IMR-90 (cell line): ENCODE data around the gene ZNF35. TPM values are rescaled to one million over a fixed set of nuclear protein-coding genes. Genes with fewer than 3 reads are reported as not detected.

Experiments used
- ATAC-seq: fragments of 200-7000 bp; cut with Tn5 transposase; 2 replicates; pipeline ENCODE4 v1.9.1; 2020; ENCODE audit warnings: low read depth, mild to moderate bottlenecking, moderate library complexity
- BruUV-seq: library from RNA; stranded (reverse); fragments of 400-500 nt; replicated peaks from 2 replicates; lab custom pipeline; 2021; lab: Mats Ljungman, UMichigan
- CTCF ChIA-PET: fragments of 300-600 bp; formaldehyde crosslinking; extraction: SDS; loops from one replicate; lab custom pipeline; 2021; ENCODE audit warnings: antibody characterized with exemption; lab: Yijun Ruan, JAX
- POLR2A ChIA-PET: fragments of 300-600 bp; sonication (Branson Sonifier 250); formaldehyde crosslinking; loops from one replicate; lab custom pipeline; 2022; ENCODE audit warnings: antibody characterized with exemption; ENCODE audit not compliant: unreplicated experiment; lab: Charles Lee
- DNase-seq: peaks from one replicate; pipeline ENCODE4 v3.0.0; 2013
- H2AFZ ChIP-seq: replicated peaks from 2 replicates; pipeline ENCODE3; 2013; ENCODE audit warnings: low read length, mild to moderate bottlenecking; ENCODE audit not compliant: poor library complexity
- H2AK5ac ChIP-seq: 2 replicates; pipeline ENCODE4 v1.6.1; 2013; ENCODE audit warnings: low read depth, low read length, inconsistent platforms
- H2AK9ac ChIP-seq: replicated peaks from 2 replicates; pipeline ENCODE3; 2013; ENCODE audit warnings: mild to moderate bottlenecking, low read depth, low read length, moderate library complexity; ENCODE audit not compliant: poor library complexity
- H2BK120ac ChIP-seq: 2 replicates; pipeline ENCODE4 v1.6.1; 2013; ENCODE audit warnings: low read depth, low read length, inconsistent platforms
- H2BK15ac ChIP-seq: 3 replicates; pipeline ENCODE4 v1.6.1; 2013; ENCODE audit warnings: low read depth, low read length, inconsistent platforms
- H2BK20ac ChIP-seq: 2 replicates; pipeline ENCODE4 v1.6.1; 2013; ENCODE audit warnings: low read depth, mild to moderate bottlenecking, inconsistent platforms, low read length, moderate library complexity
- H2BK5ac ChIP-seq: 2 replicates; pipeline ENCODE4 v1.6.1; 2013; ENCODE audit warnings: mild to moderate bottlenecking, low read depth, low read length, inconsistent platforms; ENCODE audit not compliant: poor library complexity, severe bottlenecking
- H3K14ac ChIP-seq: replicated peaks from 2 replicates; pipeline ENCODE4 v1.6.1; 2013; ENCODE audit warnings: low read depth, low read length, inconsistent platforms
- H3K18ac ChIP-seq: 2 replicates; pipeline ENCODE4 v1.6.1; 2013; ENCODE audit warnings: low read depth, low read length, control low read depth
- H3K23ac ChIP-seq: 2 replicates; pipeline ENCODE4 v1.6.1; 2013; ENCODE audit warnings: low read depth, low read length, inconsistent platforms
- H3K27ac ChIP-seq: 2 replicates; pipeline ENCODE4 v1.5.1; 2013; ENCODE audit warnings: mild to moderate bottlenecking, control low read depth, low read length; ENCODE audit not compliant: insufficient read depth
- H3K27me3 ChIP-seq: 2 replicates; pipeline ENCODE4 v1.6.1; 2013; ENCODE audit warnings: low read length; ENCODE audit not compliant: control insufficient read depth, insufficient read depth
- H3K36me3 ChIP-seq: 2 replicates; pipeline ENCODE4 v1.6.1; 2013; ENCODE audit warnings: low read length, mixed read lengths; ENCODE audit not compliant: control insufficient read depth, insufficient read depth
- H3K4ac ChIP-seq: 2 replicates; pipeline ENCODE4 v1.6.1; 2013; ENCODE audit warnings: low read depth, low read length, inconsistent platforms
- H3K4me1 ChIP-seq: 2 replicates; pipeline ENCODE4 v1.6.1; 2013; ENCODE audit warnings: low read length, mixed read lengths; ENCODE audit not compliant: control insufficient read depth, insufficient read depth
- H3K4me2 ChIP-seq: 2 replicates; pipeline ENCODE4 v1.6.1; 2013; ENCODE audit warnings: low read depth, mild to moderate bottlenecking, control low read depth, low read length, moderate library complexity
- H3K4me3 ChIP-seq: 2 replicates; pipeline ENCODE4 v1.5.1; 2013; ENCODE audit warnings: low read depth, mild to moderate bottlenecking, control low read depth, low read length, moderate library complexity; ENCODE audit not compliant: insufficient read depth
- H3K56ac ChIP-seq: 2 replicates; pipeline ENCODE4 v1.6.1; 2013; ENCODE audit warnings: low read length, inconsistent platforms; ENCODE audit not compliant: insufficient read depth; ENCODE audit errors: extremely low read depth
- H3K79me1 ChIP-seq, 2 experiments: 2 replicates each; pipeline ENCODE4 v1.6.1; 2013; ENCODE audit warnings: low read length in 2 of 2, inconsistent platforms in 1 of 2, low read depth in 1 of 2
- H3K9ac ChIP-seq: 2 replicates; pipeline ENCODE4 v1.6.1; 2013; ENCODE audit warnings: low read depth, low read length, control low read depth
- H3K9me1 ChIP-seq: 2 replicates; pipeline ENCODE4 v1.6.1; 2013; ENCODE audit warnings: low read length, inconsistent platforms; ENCODE audit not compliant: insufficient read depth
- H3K9me3 ChIP-seq: 2 replicates; pipeline ENCODE4 v1.6.1; 2013; ENCODE audit warnings: low read length; ENCODE audit not compliant: control insufficient read depth, insufficient read depth
- H4K20me1 ChIP-seq: 2 replicates; pipeline ENCODE4 v1.6.1; 2013; ENCODE audit warnings: low read length, inconsistent platforms; ENCODE audit not compliant: insufficient read depth
- H4K5ac ChIP-seq: 2 replicates; pipeline ENCODE4 v1.6.1; 2013; ENCODE audit warnings: mild to moderate bottlenecking, low read depth, low read length, control low read depth
- H4K8ac ChIP-seq, 2 experiments: 2 replicates each; pipeline ENCODE4 v1.6.1; 2013; ENCODE audit warnings: low read depth in 2 of 2, low read length in 2 of 2, control low read depth in 1 of 2, inconsistent platforms in 1 of 2
- H4K91ac ChIP-seq: 2 replicates; pipeline ENCODE4 v1.6.1; 2013; ENCODE audit warnings: low read depth, low read length, inconsistent platforms; ENCODE audit not compliant: insufficient read depth
- BHLHE40 ChIP-seq: fragments of 150-350 bp; IDR thresholded peaks from 2 replicates; pipeline ENCODE4 v1.6.1; 2016; ENCODE audit warnings: mild to moderate bottlenecking, low read depth, low read length
- CEBPB ChIP-seq: IDR thresholded peaks from 2 replicates; pipeline ENCODE4 v1.6.1; 2012; ENCODE audit warnings: low read depth, low read length, improper control_type of control experiment
- CHD1 ChIP-seq: IDR thresholded peaks from 2 replicates; pipeline ENCODE4 v1.6.1; 2012; ENCODE audit warnings: low read depth, low read length, improper control_type of control experiment
- FOS ChIP-seq: fragments of 150-350 bp; IDR thresholded peaks from 2 replicates; pipeline ENCODE4 v1.6.1; 2016; ENCODE audit warnings: low read depth, low read length
- MAFK ChIP-seq: IDR thresholded peaks from 2 replicates; pipeline ENCODE4 v1.6.1; 2012; ENCODE audit warnings: low read depth, low read length, improper control_type of control experiment
- MAZ ChIP-seq: IDR thresholded peaks from 2 replicates; pipeline ENCODE4 v1.6.1; 2012; ENCODE audit warnings: low read depth, mild to moderate bottlenecking, low read length, improper control_type of control experiment, moderate library complexity, borderline replicate concordance
- MXI1 ChIP-seq: IDR thresholded peaks from 2 replicates; pipeline ENCODE4 v1.6.1; 2012; ENCODE audit warnings: low read depth, mild to moderate bottlenecking, low read length, moderate library complexity, borderline replicate concordance
- NFE2L2 ChIP-seq: fragments of 150-350 bp; IDR thresholded peaks from 2 replicates; pipeline ENCODE4 v1.6.1; 2016; ENCODE audit warnings: low read depth, mild to moderate bottlenecking, low read length
- POLR2A ChIP-seq: IDR thresholded peaks from 2 replicates; pipeline ENCODE4 v1.6.1; 2012; ENCODE audit warnings: mild to moderate bottlenecking, low read depth, low read length
- RAD21 ChIP-seq: IDR thresholded peaks from 2 replicates; pipeline ENCODE4 v1.6.1; 2012; ENCODE audit warnings: low read length, improper control_type of control experiment
- RCOR1 ChIP-seq: IDR thresholded peaks from 2 replicates; pipeline ENCODE4 v1.6.1; 2012; ENCODE audit warnings: mild to moderate bottlenecking, low read length, improper control_type of control experiment; ENCODE audit not compliant: insufficient replicate concordance
- RFX5 ChIP-seq: IDR thresholded peaks from 2 replicates; pipeline ENCODE4 v1.8.0; 2012; ENCODE audit warnings: low read depth, mild to moderate bottlenecking, low read length, moderate library complexity
- SMC3 ChIP-seq: fragments of 150-350 bp; IDR thresholded peaks from 2 replicates; pipeline ENCODE4 v1.6.1; 2016; ENCODE audit warnings: low read depth, mild to moderate bottlenecking, antibody characterized with exemption, low read length, moderate library complexity
- WGBS, 2 experiments: methylation state at CpG; one replicate each; pipeline versions ENCODE4 v1.1.5 to v1.1.7; 2013; ENCODE audit warnings: missing lambda C conversion rate in 2 of 2; ENCODE audit not compliant: insufficient read length in 1 of 2; ENCODE audit errors: extremely low coverage in 2 of 2; 5-methylcytosine and 5-hydroxymethylcytosine counted together
- dilution Hi-C: fragments of 300-500 bp; cut with HindIII; formaldehyde crosslinking; loops from one replicate; pipeline ENCODE4 v1.14.3; 2018; ENCODE audit warnings: low sequenced_read_pairs; ENCODE audit not compliant: unreplicated experiment
- in situ Hi-C: fragments of 300-500 bp; cut with MboI; formaldehyde crosslinking; loops from 3 replicates; pipeline ENCODE4 v1.14.3; 2019; ENCODE audit warnings: low sequenced_read_pairs, inconsistent platforms, mixed read lengths
- intact Hi-C: fragments of 100-400 bp; cut with micrococcal nuclease; formaldehyde crosslinking; loops from 2 replicates; pipeline ENCODE4 v1.10.0; 2022
- polyA plus RNA-seq, 3 experiments: library from polyadenylated mRNA; depleted of rRNA; stranded (reverse); fragments of >200 nt; gene quantifications; 2 replicates each; pipeline ENCODE4 v1.2.3, GENCODE V29; 2012; ENCODE audit warnings: low replicate concordance in 1 of 3
- total RNA-seq: library from RNA; depleted of rRNA; stranded (reverse); fragments of >200 nt; gene quantifications from 2 replicates; pipeline ENCODE4 v1.2.3, GENCODE V29; 2012
- TF ChIP-seq, protein P1 (sequence below): conservative IDR thresholded peaks from 2 replicates; pipeline ENCODE4 v1.5.1; 2012; ENCODE audit warnings: mild to moderate bottlenecking, low read depth, low read length, improper control_type of control experiment
- TF ChIP-seq, protein P2 (sequence below): fragments of 150-350 bp; IDR thresholded peaks from 2 replicates; pipeline ENCODE4 v1.6.1; 2016; ENCODE audit warnings: low read depth, mild to moderate bottlenecking, low read length, moderate library complexity, borderline replicate concordance
- TF ChIP-seq, protein P3 (sequence below): fragments of 150-350 bp; IDR thresholded peaks from 2 replicates; pipeline ENCODE4 v1.6.1; 2017; ENCODE audit warnings: mild to moderate bottlenecking, antibody characterized with exemption, low read length, low read depth

ZNF35 gene
- total and polyA plus RNA-seq, 2 of the 4 experiments (the other 2 are of a cell fraction), result 3.8 to 19.5 TPM

DNA sequence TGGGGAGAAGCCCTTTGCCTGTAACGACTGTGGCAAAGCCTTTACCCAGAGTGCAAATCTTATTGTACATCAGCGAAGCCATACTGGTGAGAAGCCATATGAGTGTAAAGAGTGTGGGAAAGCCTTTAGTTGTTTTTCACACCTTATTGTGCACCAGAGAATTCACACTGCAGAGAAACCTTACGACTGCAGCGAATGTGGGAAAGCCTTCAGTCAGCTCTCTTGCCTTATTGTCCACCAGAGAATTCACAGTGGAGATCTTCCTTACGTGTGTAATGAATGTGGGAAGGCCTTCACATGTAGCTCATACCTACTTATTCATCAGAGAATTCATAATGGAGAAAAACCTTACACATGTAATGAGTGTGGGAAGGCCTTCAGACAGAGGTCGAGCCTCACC is 10.9 kb downstream of the ZNF35 start:
- H2BK15ac ChIP-seq, result no peak overlapping the region
- POLR2A ChIA-PET, result no interaction called here
- no peak overlapping the region for H2BK20ac ChIP-seq
- no peaks in the 10 kb centered on the region for H3K27me3 ChIP-seq
- no peak overlapping the region for H3K4me3 ChIP-seq
- no peak overlapping the region for H3K27ac ChIP-seq
- H2AK9ac ChIP-seq, result no peak overlapping the region
- peaks cover 46% of the 10 kb centered on the region for H3K36me3 ChIP-seq
- H3K56ac ChIP-seq, result no peak overlapping the region
- H2BK120ac ChIP-seq, result no peak overlapping the region
- no peak for ATAC-seq
- H3K4me2 ChIP-seq, result no peak overlapping the region
- H3K14ac ChIP-seq, result no peak overlapping the region
- peaks cover 5 to 10% of the 10 kb centered on the region in 2 experiments for H3K79me1 ChIP-seq
- H4K5ac ChIP-seq, result no peak overlapping the region
- DNase-seq, result no peak
- CTCF ChIA-PET, result no interaction called here
- no peak overlapping the region for H3K9ac ChIP-seq
- dilution Hi-C loops, result no loop called here
- BruUV-seq, result no TSS peak
- H3K9me1 ChIP-seq, result no peaks in the 10 kb centered on the region
- no peaks in the 10 kb centered on the region for H4K20me1 ChIP-seq
- intact Hi-C loops, result no loop called here
- H2AK5ac ChIP-seq, result no peak overlapping the region
- no peak overlapping the region for H3K4ac ChIP-seq
- H3K23ac ChIP-seq, result no peak overlapping the region
- in situ Hi-C loops, result no loop called here
- no CpG with 5 or more reads among the region's 6 CpGs for WGBS, 2 experiments
- no peak overlapping the region for H2BK5ac ChIP-seq
- no peak overlapping the region for H4K91ac ChIP-seq
- H3K18ac ChIP-seq, result no peak overlapping the region
- no peak overlapping the region for H2AFZ ChIP-seq
- H4K8ac ChIP-seq, result no peak overlapping the region
- no peaks in the 10 kb centered on the region for H3K4me1 ChIP-seq
- TF ChIP-seq BHLHE40, result no peak
- TF ChIP-seq RAD21, result no peak
- no peak for TF ChIP-seq CEBPB
- TF ChIP-seq, protein P1, sequence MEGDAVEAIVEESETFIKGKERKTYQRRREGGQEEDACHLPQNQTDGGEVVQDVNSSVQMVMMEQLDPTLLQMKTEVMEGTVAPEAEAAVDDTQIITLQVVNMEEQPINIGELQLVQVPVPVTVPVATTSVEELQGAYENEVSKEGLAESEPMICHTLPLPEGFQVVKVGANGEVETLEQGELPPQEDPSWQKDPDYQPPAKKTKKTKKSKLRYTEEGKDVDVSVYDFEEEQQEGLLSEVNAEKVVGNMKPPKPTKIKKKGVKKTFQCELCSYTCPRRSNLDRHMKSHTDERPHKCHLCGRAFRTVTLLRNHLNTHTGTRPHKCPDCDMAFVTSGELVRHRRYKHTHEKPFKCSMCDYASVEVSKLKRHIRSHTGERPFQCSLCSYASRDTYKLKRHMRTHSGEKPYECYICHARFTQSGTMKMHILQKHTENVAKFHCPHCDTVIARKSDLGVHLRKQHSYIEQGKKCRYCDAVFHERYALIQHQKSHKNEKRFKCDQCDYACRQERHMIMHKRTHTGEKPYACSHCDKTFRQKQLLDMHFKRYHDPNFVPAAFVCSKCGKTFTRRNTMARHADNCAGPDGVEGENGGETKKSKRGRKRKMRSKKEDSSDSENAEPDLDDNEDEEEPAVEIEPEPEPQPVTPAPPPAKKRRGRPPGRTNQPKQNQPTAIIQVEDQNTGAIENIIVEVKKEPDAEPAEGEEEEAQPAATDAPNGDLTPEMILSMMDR, result no peak
- TF ChIP-seq CHD1, result no peak
- no peak for TF ChIP-seq FOS
- TF ChIP-seq, protein P2, sequence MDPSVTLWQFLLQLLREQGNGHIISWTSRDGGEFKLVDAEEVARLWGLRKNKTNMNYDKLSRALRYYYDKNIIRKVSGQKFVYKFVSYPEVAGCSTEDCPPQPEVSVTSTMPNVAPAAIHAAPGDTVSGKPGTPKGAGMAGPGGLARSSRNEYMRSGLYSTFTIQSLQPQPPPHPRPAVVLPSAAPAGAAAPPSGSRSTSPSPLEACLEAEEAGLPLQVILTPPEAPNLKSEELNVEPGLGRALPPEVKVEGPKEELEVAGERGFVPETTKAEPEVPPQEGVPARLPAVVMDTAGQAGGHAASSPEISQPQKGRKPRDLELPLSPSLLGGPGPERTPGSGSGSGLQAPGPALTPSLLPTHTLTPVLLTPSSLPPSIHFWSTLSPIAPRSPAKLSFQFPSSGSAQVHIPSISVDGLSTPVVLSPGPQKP, result no peak
- no peak for TF ChIP-seq RCOR1
- TF ChIP-seq MXI1, result no peak
- no peak for TF ChIP-seq RFX5
- TF ChIP-seq MAZ, result no peak
- TF ChIP-seq SMC3, result no peak
- TF ChIP-seq MAFK, result no peak
- no peak for TF ChIP-seq POLR2A
- TF ChIP-seq, protein P3, sequence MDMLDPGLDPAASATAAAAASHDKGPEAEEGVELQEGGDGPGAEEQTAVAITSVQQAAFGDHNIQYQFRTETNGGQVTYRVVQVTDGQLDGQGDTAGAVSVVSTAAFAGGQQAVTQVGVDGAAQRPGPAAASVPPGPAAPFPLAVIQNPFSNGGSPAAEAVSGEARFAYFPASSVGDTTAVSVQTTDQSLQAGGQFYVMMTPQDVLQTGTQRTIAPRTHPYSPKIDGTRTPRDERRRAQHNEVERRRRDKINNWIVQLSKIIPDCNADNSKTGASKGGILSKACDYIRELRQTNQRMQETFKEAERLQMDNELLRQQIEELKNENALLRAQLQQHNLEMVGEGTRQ, result no peak
- TF ChIP-seq NFE2L2, result no peak
- H3K9me3 ChIP-seq, result peaks cover 33% of the 10 kb centered on the region
